GM12874 (cell line): ENCODE data around the gene CRB3.

Experiments
- CTCF ChIP-seq: IDR thresholded peaks from 2 replicates; pipeline ENCODE4 v1.5.1; 2011; ENCODE audit warnings: low read depth, mild to moderate bottlenecking, control low read depth, low read length, moderate library complexity; ENCODE audit not compliant: insufficient read depth

The CRB3 gene

GRCh38 chr19:6429419-6430221 is 34.5 kb upstream of the CRB3 start:
- no peak for TF ChIP-seq CTCF

GRCh38 chr19:6431891-6432290 is 32.2 kb upstream of the CRB3 start:
- TF ChIP-seq CTCF, result no peak

GRCh38 chr19:6433165-6433564 is 30.9 kb upstream of the CRB3 start:
- no peak for TF ChIP-seq CTCF

- TF ChIP-seq CTCF, result no peak
Observed at GRCh38 chr19:6433663-6434062, 30.4 kb upstream of the CRB3 start, which contains the start of gene SLC25A41. Gene SLC25A41, minus strand, starts transcription at chr19:6433763. Its CDS starts 70 bp downstream, at chr19:6433693.

- TF ChIP-seq CTCF, result no peak
Observed at GRCh38 chr19:6439743-6440142, 24.3 kb upstream of the CRB3 start.

- TF ChIP-seq CTCF, result no peak
Observed at GRCh38 chr19:6440905-6441304, 23.2 kb upstream of the CRB3 start.

- no peak for TF ChIP-seq CTCF
Observed at GRCh38 chr19:6442087-6442688, 21.9 kb upstream of the CRB3 start.
